ENCODE results near the gene CDK16. TPM values are rescaled to one million over a fixed set of nuclear protein-coding genes. Genes with fewer than 3 reads are reported as not detected.

Gene CDK16
- total RNA-seq, 1 donor from 2014 or later, result 174 TPM

DNA sequence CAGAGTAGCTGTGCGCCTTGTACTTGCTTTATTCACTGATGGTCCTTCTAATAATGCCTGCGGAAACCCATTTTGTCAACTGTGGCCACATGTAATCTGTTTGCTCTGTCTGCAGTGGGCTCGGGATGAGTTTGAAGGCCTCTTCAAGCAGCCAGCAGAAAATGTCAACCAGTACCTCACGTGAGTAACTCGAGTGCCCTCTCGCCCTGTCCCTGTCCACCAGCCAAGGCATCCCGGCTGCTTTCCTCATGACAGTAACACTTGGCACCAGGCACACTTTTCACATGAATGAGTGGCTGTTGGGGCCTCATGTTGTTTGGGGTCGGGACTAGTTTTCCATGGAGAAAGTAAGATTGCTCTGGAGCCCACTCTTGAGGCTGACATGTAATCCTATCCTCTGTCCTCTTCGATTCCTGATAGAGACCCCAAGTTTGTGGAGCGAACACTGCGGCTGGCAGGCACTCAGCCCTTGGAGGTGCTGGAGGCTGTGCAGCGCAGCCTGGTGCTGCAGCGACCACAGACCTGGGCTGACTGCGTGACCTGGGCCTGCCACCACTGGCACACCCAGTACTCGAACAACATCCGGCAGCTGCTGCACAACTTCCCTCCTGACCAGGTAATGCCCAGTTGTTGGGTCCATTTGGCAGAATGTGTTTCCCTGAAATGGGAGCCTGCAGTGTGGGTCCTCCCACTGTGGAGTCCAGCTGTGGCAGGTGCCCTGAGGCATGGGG, 8.8 kb upstream of the CDK16 start:
- DNase-seq (ENCODE audit: low read depth), result no peak

DNA sequence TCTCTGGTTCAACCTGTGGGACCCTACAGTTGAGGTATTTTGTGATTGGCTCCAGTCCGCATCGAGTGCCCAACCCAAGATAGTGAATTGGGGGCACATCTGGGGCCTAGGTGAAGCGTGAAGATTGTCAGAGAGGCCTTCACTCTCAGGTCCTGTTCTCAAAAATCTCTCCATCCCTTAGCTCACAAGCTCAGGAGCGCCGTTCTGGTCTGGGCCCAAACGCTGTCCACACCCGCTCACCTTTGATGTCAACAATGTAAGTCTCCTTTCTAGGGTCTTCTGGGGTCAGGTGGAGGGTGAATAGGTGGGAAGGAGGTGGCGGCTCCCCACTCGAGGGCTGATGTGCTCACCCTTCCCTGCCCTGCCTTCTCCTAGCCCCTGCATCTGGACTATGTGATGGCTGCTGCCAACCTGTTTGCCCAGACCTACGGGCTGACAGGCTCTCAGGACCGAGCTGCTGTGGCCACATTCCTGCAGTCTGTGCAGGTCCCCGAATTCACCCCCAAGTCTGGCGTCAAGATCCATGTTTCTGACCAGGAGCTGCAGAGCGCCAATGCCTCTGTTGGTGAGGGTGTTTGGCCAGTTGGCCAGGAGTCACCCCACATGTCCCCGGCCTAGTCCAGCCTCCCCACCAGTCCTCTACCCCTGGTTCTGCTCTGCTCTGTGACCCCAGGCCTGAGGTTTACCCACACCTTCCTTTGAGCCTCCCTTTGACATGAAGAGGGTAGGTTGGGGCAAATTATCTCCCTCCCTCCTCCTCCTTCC, 7.6 kb upstream of the CDK16 start:
- no peak for DNase-seq (ENCODE audit: low read depth)

DNA sequence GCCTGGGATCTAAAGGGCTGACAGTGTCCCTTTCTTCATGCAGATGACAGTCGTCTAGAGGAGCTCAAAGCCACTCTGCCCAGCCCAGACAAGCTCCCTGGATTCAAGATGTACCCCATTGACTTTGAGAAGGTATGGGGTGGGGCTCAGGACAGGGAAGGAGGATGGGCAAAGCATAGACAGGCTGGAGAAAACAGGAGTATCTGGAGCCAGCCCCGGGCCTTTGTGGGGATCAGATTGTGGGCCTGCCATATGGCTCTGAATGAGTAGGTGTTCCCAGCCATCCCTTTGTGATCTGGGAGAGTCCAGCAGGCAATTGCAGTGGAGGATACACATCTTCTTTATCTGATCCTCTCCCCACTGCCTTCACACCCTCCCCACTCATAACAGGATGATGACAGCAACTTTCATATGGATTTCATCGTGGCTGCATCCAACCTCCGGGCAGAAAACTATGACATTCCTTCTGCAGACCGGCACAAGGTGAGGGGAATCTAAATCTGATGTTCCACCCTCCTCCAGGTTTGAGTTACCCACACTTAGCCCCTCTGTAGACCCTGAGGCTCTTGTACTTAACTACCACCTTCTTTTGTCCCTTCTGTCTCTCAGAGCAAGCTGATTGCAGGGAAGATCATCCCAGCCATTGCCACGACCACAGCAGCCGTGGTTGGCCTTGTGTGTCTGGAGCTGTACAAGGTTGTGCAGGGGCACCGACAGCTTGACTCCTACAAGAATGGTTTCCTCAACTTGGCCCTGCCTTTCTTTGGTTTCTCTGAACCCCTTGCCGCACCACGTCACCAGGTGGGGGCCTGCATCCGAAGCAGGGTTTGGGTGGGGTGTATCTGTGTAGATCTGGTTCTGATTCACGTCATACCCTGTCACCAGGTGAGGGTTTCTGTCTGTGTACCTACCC, 5.8 kb upstream of the CDK16 start:
- DNase-seq (ENCODE audit: low read depth), result no peak

DNA sequence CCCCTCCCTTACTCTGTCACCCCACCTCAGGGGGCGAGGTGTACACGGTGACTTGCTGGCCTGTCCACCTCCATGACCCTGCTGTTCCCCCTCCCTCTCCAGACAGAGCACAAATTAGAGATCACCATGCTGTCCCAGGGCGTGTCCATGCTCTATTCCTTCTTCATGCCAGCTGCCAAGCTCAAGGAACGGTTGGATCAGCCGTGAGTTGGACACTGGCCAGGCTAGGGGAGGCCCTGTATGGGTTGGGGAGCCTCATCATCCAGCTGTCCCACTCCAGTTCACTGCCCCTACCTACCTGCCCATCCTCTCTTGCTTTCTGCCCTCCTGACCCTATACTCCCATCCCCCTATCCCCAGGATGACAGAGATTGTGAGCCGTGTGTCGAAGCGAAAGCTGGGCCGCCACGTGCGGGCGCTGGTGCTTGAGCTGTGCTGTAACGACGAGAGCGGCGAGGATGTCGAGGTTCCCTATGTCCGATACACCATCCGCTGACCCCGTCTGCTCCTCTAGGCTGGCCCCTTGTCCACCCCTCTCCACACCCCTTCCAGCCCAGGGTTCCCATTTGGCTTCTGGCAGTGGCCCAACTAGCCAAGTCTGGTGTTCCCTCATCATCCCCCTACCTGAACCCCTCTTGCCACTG, 3.9 kb upstream of the CDK16 start:
- no peak for DNase-seq (ENCODE audit: low read depth)

DNA sequence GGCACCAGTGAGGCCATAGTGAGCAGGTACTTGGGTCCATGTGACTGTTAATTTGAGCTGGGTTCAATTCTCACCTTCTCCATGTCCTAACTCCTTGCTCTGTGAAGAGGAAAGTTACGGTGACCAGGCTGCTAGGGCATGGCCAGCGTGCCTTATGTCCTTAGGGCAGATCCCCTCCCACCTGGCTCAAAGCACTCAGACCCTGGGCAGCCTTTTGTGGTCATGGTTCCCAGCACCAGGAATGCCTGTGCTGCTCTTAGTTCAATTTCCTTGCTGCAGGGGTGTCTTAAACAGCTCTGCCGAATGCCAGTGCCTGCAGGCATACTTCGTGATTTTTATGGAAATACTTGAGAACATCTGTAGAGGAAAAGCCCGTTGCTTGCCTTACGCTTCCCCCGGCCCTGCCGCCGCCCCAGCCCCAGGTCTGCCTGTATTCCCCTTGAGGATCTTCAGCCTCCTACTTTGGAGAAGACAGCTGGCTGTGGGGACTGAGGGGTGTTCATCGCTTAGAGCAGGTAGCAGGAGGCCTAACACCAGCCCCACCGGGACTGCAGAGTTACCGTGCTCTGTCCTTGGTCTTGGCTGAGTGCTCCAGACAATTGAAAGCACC, 3.1 kb upstream of the CDK16 start:
- peak; percentile 48 for DNase-seq (ENCODE audit: low read depth)

DNA sequence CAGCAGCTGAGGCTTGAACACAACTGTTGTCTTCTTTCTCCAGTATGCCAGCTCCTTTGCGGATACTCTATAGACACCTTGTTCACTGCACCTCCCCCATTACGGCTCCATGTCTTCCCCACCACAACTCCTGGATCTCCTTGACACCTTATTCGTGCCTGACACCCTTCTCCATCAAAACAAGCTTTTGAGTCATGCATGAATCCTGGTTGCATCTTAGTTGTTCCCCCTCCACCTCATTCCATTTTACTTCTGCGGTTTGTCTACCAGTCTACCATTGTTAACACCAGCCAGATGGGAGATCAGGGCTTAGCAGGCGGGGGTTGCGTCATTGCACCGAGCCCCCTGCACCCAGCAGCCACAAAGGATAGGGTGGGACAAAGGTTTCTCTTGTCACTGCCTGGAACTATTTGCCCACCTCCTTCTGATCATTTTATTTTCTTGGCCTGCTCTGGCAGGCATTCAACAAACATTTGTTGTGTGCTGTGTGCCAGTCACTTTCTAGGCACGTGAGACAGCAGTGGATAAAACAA, 2.0 kb upstream of the CDK16 start:
- DNase-seq (ENCODE audit: low read depth), result no peak

DNA sequence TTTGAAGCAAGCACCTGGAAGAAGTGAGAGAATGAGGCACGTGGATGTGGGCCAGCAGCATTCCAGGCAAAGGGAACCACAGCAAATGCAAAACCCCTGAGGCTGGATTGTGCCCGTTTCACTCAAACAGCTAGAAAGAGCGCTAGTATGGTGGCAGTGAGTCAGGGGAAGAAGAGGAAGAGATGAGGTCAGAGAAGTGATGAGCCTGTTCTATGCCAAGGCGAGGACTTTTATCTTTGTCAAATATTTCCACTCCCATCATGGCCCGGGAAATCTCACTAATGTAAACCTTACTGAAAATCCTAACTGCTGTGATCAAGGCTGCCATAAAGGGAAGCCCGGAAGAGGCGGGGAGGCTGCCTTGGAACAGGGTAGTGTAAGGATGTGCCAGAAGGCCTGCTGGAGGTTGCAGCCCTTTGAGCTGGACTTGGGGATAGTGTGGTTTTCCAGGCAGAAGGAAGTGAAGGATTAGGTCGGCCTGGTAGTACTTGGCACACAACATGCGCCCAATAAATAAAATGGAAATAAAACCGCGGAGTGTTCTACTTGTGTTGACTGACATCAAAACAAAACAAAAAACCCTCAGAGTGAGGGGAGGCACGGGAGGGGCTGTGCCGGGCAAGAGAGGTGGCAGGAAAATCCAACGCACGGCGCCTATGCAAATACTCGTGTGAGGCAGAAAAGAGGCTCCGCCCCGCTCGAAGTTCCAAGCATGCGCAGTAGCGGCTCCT, 1.2 kb upstream of the CDK16 start:
- DNase-seq (ENCODE audit: low read depth), result peak; percentile 46

DNA sequence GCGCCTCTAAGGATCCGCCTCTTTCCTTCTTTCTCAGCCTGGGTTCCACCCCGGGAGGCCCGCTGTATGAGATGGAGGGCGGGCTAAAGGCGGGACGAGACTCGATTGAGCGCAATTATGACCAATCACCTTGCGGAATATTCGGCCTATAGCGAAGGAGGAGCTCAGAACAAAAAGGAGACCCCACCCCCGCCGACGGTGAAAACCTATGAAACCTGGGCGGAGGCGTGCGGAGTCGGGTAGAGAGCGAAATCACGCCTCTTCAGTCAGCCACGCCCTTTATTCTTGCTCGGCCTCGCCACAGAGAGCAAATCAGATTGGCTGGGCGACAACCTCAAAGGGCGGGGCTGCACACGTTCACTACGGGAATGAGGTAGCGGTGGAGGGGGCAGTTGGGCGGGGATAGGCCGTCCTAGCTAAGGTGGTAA, 615 bp upstream of the CDK16 start:
- DNase-seq (ENCODE audit: low read depth), result peak; percentile 95

DNA sequence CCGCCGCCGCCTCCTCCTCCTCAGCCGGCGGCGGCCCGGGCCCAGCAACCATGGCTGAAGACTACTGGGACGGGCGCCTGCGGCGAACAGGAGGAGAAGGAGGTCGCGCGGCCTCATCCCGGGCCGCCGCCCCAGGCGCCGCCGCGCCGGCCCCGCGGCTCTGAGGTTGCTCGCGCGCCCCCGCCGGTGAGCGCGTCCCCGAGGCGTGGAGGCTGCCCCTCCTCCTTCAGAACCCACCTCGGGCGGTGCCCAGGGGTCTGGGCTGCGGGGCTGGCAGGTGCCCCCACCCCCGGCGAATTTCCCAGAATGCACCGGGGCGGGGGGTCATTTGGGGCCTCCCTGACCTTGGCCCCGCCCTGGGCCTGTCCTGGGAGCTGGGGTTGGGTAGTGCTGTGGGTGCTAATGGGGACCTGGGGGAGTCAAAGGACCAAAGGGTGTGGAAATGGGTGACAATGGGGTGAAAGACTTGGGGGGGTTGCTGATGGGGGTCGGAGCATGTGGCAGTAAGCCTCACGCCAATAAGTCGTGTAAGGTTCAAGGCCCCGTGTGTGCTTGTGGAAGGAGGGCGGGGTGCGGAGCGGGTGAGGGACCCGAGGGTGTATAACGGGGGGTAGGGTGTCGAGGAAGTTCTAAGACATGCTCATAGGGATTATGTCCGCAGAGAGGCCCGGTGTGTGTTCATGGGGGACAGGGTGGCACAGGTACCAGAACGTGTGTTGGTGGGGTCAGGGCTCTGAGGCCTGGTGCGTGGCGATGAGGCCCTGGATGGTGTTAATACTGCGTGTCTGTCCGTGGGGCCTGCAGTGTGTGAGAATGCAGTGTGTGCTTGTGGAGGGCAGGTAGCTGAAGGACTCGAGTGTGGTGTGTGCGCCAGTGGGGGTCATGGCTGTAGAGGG, 687 bp downstream of the CDK16 start:
- DNase-seq (ENCODE audit: low read depth), result no peak

DNA sequence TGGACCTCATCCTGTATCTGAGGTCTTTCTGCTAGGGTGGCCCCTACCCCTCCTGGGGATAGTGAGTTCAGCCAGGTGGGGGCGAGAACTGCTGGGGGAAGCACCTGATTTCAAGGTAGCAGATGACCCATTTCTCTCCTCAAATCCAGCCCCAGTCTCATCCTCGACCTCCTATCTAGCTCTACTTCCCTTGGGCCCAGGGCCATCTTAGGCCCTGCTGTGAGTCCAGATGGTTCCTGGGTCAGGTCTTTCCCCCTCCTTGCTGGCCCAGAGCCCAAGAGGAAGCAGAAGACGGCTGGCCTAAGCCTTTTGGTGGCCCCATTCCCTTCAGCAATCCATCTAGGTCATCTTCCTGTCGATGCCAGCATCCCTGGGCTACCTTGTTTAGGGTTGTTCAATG, 3.3 kb downstream of the CDK16 start:
- DNase-seq (ENCODE audit: low read depth), result no peak

DNA sequence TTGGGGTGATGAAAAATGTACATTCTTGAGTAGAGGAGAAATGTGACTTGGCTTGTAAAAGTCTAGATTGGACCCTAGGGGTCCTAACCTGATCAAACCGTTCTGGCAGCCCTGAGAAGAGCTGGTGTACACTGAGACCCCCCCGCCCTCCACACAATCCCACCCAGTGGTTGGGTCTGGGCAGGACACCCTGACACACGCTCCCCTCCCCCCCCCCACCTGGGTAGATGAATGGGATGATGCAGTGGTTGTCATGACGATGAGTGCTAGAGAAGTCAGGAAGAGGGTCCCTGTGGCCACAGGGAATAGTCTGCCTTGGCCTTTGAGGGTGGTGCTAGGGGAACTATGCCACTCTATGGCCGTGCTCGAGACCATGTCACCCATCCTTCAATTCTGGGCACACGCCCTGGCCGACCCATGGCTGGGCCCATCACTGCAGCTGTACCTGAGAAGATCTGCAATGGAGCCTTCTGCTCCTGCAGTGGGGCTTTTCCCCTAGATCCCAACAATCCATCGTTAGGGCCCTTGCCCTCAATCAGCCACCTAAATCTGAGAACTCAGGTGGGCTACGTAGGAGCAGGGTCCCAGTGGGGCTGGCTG, 4.4 kb downstream of the CDK16 start:
- no peak for DNase-seq (ENCODE audit: low read depth)

DNA sequence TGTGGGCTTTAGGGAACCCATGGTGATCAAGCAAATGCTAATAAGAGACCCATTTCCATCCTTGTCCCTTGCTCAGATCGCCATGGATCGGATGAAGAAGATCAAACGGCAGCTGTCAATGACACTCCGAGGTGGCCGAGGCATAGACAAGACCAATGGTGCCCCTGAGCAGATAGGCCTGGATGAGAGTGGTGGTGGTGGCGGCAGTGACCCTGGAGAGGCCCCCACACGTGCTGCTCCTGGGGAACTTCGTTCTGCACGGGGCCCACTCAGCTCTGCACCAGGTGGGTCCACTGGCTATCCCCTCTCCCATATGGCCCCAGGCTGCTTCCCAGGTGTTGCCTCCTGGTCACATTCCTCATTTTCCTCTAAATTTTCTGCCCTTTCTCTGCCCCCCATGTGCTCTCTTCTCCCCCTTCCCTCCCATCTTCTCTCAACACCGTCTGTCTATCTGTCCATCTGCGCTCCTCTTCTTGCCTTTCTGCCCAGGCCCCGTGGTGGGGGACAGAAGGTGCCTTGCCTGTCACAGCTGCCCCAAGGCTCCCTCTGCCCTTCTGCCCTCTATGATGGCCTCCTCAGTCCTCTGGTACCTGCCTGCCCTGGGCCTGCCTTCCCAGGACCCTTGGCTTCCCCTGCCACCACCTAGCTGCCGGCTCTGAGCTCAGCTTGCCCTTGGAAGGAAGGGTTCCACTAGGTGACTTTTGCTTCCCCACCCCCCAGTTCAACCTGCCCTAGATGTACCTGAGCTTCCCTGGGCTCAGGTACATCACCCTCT, 5.2 kb downstream of the CDK16 start:
- DNase-seq (ENCODE audit: low read depth), result no peak

DNA sequence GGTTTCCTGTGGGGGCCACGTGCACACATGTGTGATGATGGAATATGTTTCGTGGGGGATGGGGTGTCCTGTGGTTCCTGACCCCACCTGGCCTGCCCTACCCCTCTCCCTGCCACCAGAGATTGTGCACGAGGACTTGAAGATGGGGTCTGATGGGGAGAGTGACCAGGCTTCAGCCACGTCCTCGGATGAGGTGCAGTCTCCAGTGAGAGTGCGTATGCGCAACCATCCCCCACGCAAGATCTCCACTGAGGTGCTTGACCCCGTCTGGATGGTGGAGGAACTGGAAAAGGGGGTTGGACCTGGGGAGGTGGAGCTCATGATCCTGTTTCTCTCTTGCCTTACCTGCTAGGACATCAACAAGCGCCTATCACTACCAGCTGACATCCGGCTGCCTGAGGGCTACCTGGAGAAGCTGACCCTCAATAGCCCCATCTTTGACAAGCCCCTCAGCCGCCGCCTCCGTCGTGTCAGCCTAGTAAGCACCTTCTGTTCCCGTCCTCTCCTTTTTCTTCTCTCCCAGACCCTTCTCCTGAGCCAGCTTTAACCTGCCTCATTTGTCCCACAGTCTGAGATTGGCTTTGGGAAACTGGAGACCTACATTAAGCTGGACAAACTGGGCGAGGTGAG, 5.9 kb downstream of the CDK16 start:
- no peak for DNase-seq (ENCODE audit: low read depth)

DNA sequence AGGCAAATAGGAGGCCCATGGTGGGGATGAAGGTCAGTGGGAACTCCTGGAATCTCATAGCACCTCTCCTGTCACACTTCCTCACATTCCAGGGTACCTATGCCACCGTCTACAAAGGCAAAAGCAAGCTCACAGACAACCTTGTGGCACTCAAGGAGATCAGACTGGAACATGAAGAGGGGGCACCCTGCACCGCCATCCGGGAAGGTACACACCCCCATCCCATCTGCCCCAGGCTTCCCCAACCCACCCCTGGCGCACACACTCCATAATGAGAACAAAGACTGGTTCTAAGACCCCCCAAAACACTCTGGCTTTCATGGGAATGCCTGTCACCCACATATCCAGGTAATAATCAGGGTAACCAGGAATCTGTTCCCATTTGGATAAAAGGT, 6.4 kb downstream of the CDK16 start:
- DNase-seq (ENCODE audit: low read depth), result no peak

DNA sequence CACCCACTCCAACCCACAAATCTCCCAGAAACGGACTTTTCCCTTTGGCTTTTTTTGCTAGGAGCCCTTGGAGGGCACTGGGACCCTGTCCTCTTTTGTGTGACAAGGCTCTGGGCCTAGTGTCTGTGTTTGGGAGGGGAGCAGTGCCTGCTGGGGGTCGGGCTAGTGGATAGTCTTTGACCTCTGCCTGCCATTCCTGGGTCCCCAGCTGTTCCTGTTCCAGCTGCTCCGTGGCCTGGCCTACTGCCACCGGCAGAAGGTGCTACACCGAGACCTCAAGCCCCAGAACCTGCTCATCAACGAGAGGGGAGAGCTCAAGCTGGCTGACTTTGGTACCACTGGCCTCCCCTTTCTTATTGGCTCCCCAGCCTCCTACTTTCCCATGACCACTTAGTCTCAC, 7.6 kb downstream of the CDK16 start:
- DNase-seq (ENCODE audit: low read depth), result no peak

DNA sequence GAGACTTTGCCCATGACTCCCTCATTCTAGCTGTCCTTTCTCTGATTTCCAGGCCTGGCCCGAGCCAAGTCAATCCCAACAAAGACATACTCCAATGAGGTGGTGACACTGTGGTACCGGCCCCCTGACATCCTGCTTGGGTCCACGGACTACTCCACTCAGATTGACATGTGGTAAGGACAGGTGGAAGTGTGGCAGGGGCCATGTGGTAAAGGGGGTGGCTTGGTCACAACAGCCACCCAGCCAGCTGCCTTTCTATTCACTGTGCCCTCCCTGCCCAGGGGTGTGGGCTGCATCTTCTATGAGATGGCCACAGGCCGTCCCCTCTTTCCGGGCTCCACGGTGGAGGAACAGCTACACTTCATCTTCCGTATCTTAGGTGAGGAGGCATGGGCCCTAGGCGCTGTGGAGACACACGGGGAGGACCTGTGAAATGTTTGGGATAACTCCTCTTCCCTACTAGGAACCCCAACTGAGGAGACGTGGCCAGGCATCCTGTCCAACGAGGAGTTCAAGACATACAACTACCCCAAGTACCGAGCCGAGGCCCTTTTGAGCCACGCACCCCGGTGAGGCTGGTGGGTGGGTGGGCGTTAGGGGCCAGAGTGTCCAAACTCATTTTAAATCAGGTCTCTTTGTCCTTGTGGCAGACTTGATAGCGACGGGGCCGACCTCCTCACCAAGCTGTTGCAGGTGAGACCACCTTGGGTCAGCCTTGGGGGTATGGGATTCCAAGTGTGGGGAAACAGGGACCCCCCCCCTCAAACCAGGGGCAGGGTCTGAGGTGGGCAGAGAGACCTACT, 8.3 kb downstream of the CDK16 start:
- no peak for DNase-seq (ENCODE audit: low read depth)

DNA sequence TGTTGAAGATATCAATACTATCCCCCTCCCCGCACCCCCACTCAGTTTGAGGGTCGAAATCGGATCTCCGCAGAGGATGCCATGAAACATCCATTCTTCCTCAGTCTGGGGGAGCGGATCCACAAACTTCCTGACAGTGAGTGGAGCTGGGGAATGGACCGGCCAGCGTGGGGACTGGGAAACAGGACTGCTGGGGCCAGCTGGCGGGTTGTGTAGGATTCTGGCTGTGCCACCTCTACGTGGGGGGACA, 8.8 kb downstream of the CDK16 start:
- DNase-seq (ENCODE audit: low read depth), result no peak
